ENCODE measurements around the gene ADCY5.
"Not testable (repeated sequence)": the region's sequence is repeated elsewhere in the genome, so short reads cannot be mapped to it uniquely, and the experiment has no call there.

The ADCY5 gene

DNA sequence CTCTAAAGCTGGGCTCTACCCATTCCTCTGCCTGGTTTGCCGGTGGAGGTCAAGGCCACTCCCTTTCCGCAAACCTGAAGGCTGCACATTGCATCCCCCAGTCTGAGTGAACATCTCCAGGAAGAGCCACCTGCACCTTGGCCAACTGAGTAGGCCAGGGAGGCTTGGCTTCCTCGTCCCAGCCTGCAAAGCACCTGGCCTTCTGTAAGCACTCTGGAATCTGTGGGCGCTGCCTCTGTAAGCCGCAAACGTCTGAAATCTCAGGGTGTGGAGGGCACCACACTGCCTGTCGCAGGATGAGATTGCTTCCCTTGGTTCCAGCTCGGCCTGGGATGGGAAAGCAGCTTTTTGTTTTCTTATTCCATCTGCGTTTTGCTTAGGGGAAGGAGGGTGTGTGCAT lies 165.8 kb downstream of the ADCY5 start:
- no peak for DNase-seq

DNA sequence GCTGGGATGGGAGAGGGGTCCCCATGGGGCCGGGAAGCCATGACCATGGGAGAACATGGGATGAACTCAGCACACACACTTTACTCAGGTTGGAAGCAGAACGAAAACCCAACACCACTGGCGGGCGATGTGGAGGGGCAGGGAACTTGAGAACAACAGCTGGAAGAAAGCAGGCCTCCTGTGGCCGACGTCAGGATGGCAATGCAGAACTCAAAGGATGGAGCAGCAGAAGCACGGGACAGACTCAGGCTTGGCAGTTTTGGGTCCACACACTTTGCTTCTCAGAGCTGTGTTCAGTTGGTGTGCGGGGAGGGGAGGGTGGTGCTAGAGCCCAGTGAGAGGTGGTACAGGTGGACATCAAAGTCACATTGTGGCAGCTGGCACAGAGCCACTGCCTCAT lies 166.4 kb downstream of the ADCY5 start:
- DNase-seq = no peak

DNA sequence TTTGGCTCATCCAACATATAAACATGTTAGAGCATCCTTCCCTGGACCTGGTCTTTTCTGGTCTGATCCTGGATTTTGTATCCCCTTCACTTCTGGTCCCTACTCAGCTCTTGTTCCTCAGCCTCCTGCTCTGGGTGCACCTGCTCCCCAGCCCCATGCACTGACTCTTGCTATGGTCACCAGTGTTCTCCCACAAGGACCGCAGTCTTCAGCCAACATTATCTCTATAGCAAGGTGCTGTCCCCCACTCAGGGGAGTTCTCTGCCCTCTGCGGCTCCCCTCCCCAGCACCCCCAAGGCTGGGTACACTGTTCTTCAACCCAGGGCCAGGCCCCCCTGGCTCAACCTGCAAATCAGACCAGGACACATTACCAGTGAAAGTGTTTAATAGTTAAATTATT lies 167.0 kb downstream of the ADCY5 start:
- DNase-seq = no peak

DNA sequence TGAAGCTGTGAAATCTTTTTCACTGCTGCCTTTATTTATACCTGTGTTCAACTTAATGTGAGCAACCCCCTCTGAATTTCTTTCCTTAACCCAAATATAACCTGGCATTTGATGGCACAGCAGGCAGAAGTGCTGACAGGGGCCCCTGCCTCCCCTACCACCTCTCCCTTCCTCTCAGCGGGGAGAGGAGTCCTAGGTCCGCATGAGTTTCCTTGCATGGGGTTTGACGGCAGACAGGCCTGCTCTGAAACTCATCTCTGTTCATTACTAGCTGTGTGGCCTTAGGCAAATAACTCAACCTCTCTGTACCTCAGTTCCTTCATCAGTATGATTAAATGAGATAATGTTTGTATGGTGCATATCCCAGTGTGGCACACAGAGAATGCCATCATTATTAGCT lies 167.5 kb downstream of the ADCY5 start:
- no peak for DNase-seq

DNA sequence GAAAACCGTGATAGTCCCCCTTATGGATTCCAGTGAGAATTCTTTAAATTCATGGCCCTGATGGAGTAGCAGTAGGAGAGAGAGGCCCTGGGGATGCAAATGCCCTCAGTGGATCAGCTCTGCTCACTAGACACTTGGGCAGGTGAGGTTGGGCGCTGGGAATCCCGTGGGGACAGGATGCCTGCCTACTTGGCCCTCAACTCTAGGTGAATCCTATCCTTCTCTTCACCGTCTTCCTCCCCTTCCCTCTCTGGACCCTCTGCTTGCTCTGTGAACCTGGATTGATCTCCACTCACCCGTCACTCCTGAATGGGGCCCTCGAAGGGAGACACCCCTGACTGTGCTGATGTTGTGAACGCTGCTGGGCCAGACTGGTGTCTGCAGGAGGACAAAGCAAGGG lies 169.8 kb downstream of the ADCY5 start:
- no peak for DNase-seq

DNA sequence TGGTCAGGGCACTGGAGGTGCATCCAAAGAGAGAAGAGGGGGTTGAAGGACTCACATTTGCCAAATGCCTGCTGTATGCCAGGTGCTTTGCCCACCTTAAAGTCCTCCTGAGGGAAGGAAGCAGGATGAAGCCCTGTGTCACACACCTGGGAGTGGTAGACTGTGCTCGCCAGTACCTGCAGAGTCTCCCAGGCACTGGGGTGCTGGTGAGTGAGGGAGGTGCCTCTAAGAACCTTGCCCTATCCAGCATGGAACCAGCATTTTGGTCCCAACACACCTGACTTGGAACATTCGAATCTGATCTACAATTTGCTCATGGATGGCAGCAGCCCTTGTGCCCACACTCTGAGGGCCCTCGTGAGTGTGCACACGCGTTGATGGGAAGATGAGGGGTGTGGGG lies 170.4 kb downstream of the ADCY5 start:
- no peak for DNase-seq

DNA sequence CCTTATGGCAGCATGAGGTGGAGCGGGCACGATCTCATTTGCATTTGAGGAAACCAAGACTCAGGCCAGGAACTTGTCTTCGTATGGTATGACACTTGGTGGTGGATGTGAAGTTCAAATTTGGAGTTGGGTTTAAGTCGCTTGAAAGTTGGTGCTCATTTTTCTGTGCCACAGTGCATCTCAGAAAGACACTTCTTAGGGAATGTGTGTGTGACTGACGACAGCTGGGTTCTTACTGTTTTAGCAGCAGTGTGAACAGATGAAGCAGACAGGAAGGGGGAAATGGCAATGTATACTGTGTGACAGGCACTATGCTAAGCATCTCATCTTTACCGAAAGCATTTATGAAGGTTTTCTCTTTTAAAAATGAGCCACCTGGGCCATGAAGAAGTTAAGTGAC lies 171.8 kb downstream of the ADCY5 start:
- DNase-seq = no peak

DNA sequence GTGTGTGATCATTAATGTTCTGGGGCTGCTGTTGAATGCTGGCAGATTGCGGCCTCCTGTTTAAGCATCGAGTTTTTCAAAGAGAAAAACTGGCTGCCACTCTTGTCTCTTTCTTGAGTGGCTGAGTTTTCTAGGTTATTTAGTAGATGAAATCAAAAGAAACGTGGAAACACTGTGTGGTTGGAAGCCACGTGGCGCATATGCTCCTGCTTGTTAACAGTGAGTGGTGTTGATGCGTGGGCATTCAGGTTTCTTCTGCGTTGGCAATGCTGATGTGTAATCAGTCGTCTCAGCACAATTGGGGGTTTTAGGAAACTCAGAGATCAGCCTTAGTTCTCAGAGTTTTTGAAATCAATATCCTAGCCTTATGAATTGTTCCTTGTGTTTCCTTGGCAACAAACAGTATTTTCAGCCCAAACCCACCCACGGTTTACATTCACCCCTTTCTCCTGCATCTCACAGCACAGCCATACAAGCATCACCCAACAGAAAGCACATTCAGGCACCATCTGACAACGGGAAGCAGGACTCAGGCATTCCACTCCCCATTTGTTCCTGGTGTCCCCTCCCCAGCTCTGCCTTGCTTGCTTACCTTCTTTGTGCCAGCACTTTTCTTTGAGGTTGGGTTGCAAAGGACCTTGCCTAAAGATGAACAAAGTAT lies 172.4 kb downstream of the ADCY5 start:
- no peak for DNase-seq

DNA sequence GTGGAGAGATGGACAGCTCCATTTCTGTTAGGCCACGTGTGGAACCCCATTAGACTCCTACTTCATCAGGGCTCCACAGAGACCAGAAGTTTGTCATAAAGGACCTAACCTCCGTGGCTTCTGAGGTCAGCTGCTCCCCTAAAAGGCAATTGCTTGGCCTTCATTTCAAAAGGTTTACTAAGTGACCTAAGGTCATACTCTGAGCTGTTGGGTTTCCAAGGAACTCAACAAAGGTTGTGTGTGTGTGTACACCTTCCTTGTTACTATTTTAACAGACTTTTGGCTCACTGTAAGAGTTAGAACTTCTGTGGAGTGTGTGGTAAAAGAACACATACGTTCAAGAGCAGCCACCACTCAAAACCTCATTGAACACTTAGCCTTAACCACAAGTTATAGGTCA lies 173.2 kb downstream of the ADCY5 start:
- DNase-seq = no peak

DNA sequence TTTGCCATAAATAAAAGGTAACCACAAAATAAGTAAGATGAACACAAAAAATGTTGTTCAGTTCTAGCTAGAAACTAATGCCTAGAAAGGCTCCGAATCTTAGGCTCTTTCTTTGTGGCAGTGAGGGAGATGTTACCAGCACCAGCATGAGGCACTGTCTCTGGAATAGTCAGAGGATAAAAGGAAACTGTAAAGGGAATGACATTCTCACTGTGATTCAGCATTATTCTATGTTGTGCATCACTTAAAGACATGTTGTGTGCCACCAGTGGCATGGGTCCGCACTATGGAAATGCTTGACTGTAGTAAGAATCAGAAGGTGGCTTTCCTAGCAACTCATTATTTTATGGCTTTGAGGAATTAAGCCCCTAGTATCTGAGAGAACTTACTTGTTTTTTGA lies 176.3 kb downstream of the ADCY5 start:
- DNase-seq = no peak

DNA sequence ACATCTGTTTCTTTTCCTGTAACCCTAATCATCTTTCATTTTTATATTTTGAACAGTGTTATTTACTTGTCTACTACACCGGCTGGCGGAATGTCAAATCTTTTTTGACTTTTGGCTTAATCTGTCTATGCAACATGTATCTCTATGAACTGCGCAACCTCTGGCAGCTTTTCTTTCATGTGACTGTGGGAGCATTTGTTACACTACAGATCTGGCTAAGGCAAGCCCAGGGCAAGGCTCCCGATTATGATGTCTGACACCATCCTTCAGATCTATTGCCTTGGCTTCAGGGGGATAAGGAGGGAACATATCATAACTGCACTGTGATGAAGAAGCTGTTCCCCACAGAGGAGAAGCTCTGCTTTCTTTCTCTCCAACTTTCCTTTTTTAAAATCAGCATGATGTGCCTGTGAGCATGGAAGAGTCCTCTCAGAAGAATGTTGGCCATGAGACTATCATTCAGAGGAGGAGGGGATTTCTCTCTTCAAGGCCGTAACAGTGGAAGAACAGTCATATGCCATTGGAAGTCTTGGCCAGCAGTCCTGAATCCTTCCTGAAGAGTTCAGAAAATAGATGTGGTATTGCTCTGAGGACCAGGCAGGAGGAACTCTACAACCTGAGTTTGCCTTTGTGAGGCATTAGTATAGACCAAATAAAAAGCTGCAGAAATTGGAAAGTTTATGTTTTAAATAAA lies 177.3 kb downstream of the ADCY5 start:
- no peak for DNase-seq

DNA sequence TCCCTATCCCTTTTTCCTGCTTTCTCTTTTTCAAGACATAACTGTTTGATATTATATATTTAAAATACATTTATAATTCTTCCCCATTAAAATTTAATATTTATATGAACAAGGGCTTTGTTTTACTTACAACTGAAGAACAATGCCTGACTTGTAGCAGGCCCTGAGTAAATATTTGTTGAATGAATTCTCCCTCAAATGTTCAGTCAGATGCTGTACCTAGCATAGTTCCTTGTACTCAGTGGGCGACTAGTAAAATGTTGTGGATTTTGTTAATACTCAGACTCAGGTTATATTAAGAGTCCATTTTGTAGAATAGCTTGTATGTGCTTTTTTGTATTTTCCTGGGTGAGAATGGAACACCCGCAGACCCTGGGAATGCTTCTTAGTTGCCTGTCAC lies 178.1 kb downstream of the ADCY5 start:
- no peak for DNase-seq

DNA sequence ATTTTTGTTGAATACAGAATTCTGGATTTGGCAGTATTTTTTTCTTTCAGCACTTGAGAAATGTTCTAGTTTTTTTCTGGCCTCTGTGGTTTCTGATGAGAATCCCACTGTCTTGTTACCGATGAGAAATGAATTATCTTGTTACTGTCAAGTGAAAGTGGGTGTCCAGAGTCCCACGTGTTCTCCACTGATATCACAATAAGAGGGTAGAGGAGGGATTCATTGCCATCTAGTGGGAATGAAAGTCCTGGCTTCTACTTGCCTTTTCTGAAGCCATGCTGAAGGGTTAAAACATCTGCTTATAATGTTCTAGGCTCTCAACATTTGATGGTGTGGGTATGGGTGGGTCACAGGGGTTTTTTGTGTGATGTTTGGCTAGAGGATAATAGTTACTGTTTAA lies 181.1 kb downstream of the ADCY5 start:
- DNase-seq = peak in 1 of 3 experiments; percentile 11

DNA sequence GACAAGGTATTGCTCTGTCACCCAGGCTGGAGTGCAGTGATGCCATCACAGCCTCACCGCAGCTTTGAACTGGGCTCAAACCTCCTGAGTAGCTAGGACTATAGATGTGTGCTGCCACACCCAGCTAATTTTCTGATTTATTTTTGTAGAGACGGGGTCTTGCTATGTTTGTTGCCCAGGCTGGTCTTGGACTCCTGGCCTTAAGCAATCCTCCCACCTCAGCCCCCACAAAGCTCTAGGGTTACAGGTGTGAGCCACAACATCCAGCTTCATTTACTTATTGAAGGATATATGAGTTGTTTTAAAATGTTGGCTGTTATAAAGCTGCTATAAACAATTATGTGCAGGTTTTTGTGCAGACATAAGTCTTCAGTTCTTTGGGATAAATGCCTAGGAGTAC lies 184.9 kb downstream of the ADCY5 start:
- DNase-seq = no peak

DNA sequence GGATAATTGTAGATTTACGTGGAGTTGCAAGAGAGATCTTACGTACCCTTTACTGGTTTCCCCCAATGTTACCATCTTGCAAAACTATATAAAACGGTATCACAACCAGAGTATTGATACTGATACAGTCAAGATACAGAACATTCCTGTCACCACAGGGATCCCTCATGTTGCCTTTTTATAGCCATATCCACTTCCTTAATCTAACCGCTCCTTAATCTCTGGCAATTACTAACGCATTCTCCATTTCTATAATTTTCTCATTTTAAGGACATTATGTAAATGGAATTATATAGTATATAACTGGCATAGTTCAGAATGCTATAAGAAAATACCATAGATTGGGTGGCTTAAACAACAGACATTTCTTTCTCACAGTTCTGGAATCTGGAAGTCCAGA lies 186.0 kb downstream of the ADCY5 start:
- no peak for DNase-seq

DNA sequence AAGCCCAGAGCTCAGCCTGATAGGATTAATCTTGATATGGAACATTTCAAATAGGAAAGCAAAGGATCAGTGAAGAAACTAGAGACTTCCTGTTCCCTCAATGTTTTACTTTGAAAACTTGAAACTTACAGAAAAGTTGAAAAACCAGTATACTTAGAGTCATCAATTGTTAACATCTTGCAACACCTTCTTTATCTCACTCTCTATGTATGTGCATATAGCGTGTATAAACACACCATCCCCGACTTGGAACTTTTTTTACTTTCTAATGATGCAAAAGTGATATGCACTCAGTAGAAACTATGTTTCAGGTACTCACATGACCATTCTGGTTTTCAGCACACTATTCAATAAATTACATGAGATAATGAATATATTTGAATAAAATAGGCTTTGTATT lies 186.7 kb downstream of the ADCY5 start:
- DNase-seq = no peak

DNA sequence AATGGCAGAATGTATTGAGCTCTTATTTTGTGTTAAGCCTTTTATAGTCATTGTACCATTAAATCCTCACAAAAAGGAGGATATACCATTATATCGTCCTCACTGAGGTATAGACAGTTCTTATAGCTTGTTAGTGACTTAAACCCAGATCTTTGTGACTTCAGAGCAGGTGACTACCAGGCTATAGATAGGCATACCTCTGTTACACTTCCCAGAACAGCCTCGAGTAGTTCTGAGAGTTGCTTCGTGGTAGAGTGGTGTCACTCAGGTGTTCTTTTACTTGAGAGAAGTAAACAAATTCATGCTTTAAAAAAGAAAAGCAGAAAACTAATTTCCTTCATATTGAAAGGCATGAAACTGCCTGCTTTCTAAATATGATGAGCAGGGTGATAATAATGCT lies 187.2 kb downstream of the ADCY5 start:
- DNase-seq = no peak

DNA sequence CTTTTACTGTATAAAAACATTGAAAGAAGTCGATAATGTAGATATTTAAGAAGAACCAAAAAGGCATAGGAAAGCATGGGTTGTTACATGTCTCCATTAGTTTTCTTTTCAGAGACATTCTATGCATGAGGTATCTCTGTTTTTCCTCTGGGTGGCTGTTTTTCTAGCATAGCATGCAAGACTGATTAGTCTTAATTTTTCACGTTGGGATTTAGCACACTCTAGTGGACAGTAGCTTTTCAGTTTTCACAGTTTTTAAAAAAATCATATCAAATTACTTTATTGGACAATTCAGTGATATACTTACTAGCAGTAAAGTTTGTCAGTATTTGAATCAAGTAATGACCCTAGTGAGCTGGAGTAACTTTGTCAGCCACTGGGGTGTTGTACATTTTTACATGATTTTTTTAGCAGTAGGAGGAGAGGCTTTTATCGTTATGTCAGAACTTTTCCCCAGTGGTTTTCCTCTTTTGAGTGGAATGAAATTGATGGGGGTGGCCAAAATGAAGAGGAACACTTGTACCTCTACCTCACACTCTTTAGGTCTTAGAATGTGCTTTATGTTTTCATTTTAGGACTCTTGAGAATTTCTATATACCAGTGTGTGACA lies 190.0 kb downstream of the ADCY5 start:
- peak; percentile 15 to 73 (median 36) for DNase-seq

DNA sequence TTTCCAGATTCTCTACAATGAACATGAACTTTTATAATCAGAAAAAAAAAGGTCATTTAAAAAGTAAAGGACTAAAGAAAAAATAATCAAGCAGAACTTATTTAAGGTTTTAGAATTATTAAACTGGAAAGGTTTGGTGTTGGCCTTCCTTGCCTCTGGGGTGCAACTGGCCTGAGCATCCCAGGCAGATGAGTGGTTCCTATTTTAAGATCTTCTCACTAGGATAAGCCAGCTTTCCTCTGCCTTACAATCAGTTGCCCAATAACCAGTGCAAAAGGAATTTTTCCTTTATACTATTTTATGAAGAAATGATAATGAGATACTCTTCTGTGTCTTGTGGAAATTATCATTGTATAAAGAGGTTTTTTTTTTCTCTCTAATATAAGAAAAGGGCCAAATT lies 190.5 kb downstream of the ADCY5 start:
- no peak for DNase-seq

DNA sequence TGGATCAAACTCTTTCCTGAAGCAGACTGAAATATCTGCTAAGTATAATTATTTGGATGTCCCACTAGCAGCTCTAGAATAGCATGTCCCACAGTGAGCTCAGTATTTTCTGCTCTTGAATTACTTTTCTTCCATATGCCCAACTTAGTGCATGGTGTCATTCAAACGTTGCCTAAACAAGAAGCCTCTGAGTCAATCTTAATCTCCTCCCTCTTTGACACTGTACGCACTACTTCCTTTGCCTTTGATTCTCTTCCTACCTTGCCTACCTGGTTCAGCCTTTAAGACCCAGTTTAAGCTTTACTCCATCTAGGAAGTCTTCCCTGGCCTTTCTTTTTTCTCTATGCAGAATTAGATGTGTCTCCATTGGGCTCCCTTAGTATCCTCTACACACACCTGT lies 192.6 kb downstream of the ADCY5 start:
- DNase-seq = no peak

DNA sequence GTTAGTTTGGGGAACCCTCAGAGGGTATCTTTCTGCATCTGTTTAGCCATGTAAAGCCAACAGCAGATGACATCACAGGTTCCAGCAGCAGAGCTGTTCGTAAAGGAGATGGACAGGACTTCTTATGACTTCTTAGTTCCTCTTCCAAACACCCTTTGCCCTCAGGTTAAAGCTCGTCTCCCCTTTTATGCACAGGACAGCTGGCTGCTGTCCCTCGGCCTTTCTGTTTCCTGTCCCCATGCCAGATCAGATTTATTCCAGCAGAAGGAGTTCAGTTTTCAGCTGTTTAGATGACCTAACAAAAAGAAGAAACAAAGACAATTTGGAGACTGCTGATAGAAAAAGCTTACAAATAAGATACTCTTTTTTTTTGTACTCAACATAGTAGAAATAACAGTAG lies 202.0 kb downstream of the ADCY5 start:
- DNase-seq = no peak

DNA sequence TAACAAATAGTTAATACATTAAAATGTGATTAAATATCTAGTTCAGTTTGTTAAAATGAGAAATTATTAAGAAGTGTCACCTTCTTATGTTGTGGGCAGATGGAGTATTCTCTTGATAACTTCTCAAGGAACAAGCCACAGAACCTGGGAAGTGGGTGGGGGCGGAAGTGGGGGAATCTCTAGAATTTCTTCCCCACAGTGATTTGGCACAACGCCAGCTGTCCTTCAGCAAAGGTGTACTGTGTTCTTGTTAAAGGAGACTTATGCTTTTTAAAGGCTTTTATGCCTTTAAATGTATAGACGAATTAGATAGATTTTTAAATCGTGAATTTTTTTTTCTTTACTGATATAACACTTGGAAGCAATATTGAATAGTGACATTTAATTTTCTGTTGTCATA lies 204.8 kb downstream of the ADCY5 start:
- DNase-seq = peak in 2 of 3 experiments; percentile 22 to 62

DNA sequence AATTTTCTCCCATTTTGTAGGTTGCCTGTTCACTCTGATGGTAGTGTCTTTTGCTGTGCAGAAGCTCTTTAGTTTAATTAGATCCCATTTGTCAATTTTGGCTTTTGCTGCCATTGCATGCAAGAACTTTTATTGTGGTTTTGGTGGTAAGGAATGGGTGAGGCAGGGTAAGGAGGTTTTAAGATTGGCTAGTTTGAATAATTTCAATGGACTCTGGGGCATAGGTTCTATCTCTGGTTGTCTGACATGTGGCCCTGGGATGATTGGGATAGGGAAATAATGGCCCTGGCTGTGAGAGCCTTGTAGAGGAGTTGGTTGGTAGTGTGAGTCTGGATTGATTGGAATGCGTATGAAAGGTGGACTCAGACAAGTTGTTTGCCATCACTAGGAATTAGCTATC lies 209.1 kb downstream of the ADCY5 start:
- DNase-seq = no peak

DNA sequence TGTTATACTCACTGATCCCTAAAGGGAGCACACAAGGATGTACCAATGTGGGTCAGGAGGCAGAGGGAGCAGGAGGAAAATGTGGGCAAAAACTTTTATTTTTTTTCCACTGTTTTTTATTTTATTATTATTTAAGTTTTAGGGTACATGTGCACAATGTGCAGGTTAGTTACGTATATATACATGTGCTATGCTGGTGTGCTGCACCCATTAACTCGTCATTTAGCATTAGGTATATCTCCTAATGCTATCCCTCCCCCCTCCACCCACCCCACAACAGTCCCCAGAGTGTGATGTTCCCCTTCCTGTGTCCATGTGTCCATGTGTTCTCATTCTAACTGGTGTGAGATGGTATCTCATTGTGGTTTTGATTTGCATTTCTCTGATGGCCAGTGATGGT lies 209.7 kb downstream of the ADCY5 start:
- DNase-seq = not testable (repeated sequence)

DNA sequence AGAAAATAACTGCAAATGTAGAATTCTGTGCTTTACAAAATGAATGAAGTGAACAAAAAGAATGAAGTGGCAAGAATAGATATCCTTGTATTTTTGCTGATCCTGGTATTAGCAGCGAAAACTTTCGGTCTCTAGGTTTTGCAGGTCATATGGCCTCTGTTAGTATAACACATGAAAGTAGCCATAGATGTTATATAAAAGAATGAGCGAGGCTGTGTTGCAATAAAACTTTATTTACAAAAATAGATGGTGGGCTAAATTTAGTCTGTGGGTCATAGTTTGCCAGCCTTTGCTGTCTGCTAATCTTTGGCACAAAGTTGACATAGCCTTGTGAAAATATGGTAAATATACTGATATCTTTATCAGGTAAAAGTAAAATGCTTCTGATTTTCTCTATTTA lies 212.0 kb downstream of the ADCY5 start:
- no peak for DNase-seq
